ENCODE results near the gene SMOC2. TPM values are rescaled to one million over a fixed set of nuclear protein-coding genes. Genes with fewer than 3 reads are reported as not detected.

Gene SMOC2
- total RNA-seq, 2 donors from 2014 or later: 17.8 to 167 TPM

- no peaks in the 10 kb centered on the region for H3K36me3 ChIP-seq
- intact Hi-C loops (cut with DNase I): no loop called here
- no peaks in the 10 kb centered on the region for H3K9me3 ChIP-seq
- TF ChIP-seq POLR2A (IDR thresholded peaks at IDR 0.05): no peak
- no peak overlapping the region for H3K27ac ChIP-seq
- H3K4me3 ChIP-seq: no peak overlapping the region
- 61% methylated on average over 5 of the region's 5 CpGs for WGBS
- H3K27me3 ChIP-seq (replicated peaks; ENCODE audit: insufficient read depth): no peaks in the 10 kb centered on the region
- H3K4me1 ChIP-seq (replicated peaks): no peaks in the 10 kb centered on the region
- no peak for DNase-seq (ENCODE audit: low spot score)
These were observed 44.8 kb downstream of the SMOC2 start for GRCh38 chr6:168485818-168486217.

- H3K9me3 ChIP-seq: no peaks in the 10 kb centered on the region
- H3K27me3 ChIP-seq (replicated peaks; ENCODE audit: insufficient read depth): no peaks in the 10 kb centered on the region
- H3K36me3 ChIP-seq: no peaks in the 10 kb centered on the region
- H3K4me3 ChIP-seq: no peak overlapping the region
- intact Hi-C loops (cut with DNase I): no loop called here
- no peak for DNase-seq (ENCODE audit: low spot score)
- TF ChIP-seq CTCF (IDR thresholded peaks at IDR 0.05): no peak
- no peaks in the 10 kb centered on the region for H3K4me1 ChIP-seq (replicated peaks)
- H3K27ac ChIP-seq: no peak overlapping the region
- WGBS: 84% methylated on average over 8 of the region's 8 CpGs
These were observed 49.8 kb downstream of the SMOC2 start for GRCh38 chr6:168490757-168491156.

- TF ChIP-seq POLR2AphosphoS5 (IDR thresholded peaks at IDR 0.05) (no peak), CTCF (IDR thresholded peaks at IDR 0.05) (no peak)
- H3K27me3 ChIP-seq (replicated peaks; ENCODE audit: insufficient read depth): no peaks in the 10 kb centered on the region
- 58% methylated on average over 6 of the region's 6 CpGs for WGBS
- no peak overlapping the region for H3K4me3 ChIP-seq
- H3K36me3 ChIP-seq: no peaks in the 10 kb centered on the region
- intact Hi-C loops (cut with DNase I): no loop called here
- no peak for DNase-seq (ENCODE audit: low spot score)
- no peaks in the 10 kb centered on the region for H3K4me1 ChIP-seq (replicated peaks)
- no peaks in the 10 kb centered on the region for H3K9me3 ChIP-seq
- H3K27ac ChIP-seq: no peak overlapping the region
These were observed 53.0 kb downstream of the SMOC2 start for GRCh38 chr6:168493976-168494375.

GRCh38 chr6:168494726-168495125 lies 53.7 kb downstream of the SMOC2 start:
- Histone ChIP-seq H3K4me3 (no peak overlapping the region), H3K9me3 (no peaks in the 10 kb centered on the region), H3K4me1 (replicated peaks) (no peaks in the 10 kb centered on the region), H3K27ac (no peak overlapping the region), H3K27me3 (replicated peaks; ENCODE audit: insufficient read depth) (no peaks in the 10 kb centered on the region), H3K36me3 (no peaks in the 10 kb centered on the region)
- TF ChIP-seq POLR2A (IDR thresholded peaks at IDR 0.05) (no peak), POLR2AphosphoS5 (IDR thresholded peaks at IDR 0.05) (no peak), CTCF (IDR thresholded peaks at IDR 0.05) (no peak)
- 90% methylated on average over 7 of the region's 8 CpGs for WGBS
- no peak for DNase-seq (ENCODE audit: low spot score)
- intact Hi-C loops (cut with DNase I): no loop called here

- Histone ChIP-seq H3K4me1 (replicated peaks) (no peaks in the 10 kb centered on the region), H3K36me3 (no peaks in the 10 kb centered on the region), H3K27ac (no peak overlapping the region), H3K9me3 (no peaks in the 10 kb centered on the region), H3K4me3 (no peak overlapping the region), H3K27me3 (replicated peaks; ENCODE audit: insufficient read depth) (no peaks in the 10 kb centered on the region)
- no peak for DNase-seq (ENCODE audit: low spot score)
- 95% methylated on average over 12 of the region's 13 CpGs for WGBS
- TF ChIP-seq POLR2A (IDR thresholded peaks at IDR 0.05) (no peak), CTCF (IDR thresholded peaks at IDR 0.05) (no peak), POLR2AphosphoS5 (IDR thresholded peaks at IDR 0.05) (no peak)
- intact Hi-C loops (cut with DNase I): no loop called here
These were observed 54.1 kb downstream of the SMOC2 start for GRCh38 chr6:168495133-168495532.

Data from prostate gland (tissue), 2 donors.